ENCODE results near the gene HNF4A.
"Not testable (repeated sequence)": the region's sequence is repeated elsewhere in the genome, so short reads cannot be mapped to it uniquely, and the experiment has no call there.

The HNF4A gene

DNA sequence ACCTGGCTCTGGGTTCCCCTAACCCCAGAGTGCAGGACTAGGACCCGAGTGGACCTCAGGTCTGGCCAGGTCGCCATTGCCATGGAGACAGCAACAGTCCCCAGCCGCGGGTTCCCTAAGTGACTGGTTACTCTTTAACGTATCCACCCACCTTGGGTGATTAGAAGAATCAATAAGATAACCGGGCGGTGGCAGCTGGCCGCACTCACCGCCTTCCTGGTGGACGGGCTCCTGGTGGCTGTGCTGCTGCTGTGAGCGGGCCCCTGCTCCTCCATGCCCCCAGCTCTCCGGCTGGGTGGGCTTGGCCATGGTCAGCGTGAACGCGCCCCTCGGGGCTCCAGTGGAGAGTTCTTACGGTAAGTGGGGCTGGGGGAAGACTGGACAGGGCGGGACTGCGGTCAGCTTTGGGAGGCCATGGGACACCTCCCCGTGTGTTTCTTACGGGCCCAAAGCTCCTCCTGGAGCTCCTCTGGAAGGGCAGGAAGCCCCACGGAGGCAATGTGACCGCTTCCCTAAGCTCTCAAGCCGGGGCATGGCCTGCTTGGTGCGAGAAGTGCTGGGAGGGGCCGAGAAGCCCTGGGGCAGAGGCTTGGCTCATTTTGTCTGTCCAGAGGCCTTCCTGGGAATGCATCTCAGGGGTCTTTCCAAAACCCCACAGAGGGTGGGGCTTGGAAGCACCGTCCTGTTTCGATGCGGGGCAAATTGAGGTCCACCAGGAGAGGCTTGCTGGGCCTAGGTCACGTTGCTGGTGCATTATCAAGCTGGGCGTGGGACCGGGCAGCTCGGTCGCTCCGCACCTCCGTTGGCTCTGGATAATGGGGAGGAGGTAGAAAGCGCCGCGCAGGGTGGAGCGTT is at the start of gene HNF4A:
HNF4A (plus strand) TSS at position 202 of the 855 bp plus-strand sequence; CDS start at position 308, 106 bp downstream.
- no peak for DNase-seq

DNA sequence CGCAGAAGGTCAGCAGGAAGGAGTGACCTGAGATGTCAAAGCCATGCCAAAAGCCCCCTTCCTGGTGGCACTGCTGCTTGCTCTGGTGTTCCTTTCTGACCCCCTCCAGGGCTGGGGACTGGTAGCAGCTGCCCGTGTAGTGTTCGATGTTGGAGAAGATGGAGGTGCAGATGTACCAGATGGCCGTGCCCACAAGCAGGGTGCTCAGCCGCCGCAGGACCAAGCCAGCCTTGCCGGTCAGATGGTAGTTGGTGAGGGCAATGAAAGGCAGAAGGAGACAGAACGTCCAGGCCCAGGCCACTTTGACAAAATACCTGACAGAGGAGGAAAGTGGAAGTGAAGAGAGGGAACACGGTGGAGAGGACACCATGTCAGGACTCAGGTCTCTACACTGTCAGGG is 48.6 kb upstream of the HNF4A start:
- DNase-seq, result no peak

DNA sequence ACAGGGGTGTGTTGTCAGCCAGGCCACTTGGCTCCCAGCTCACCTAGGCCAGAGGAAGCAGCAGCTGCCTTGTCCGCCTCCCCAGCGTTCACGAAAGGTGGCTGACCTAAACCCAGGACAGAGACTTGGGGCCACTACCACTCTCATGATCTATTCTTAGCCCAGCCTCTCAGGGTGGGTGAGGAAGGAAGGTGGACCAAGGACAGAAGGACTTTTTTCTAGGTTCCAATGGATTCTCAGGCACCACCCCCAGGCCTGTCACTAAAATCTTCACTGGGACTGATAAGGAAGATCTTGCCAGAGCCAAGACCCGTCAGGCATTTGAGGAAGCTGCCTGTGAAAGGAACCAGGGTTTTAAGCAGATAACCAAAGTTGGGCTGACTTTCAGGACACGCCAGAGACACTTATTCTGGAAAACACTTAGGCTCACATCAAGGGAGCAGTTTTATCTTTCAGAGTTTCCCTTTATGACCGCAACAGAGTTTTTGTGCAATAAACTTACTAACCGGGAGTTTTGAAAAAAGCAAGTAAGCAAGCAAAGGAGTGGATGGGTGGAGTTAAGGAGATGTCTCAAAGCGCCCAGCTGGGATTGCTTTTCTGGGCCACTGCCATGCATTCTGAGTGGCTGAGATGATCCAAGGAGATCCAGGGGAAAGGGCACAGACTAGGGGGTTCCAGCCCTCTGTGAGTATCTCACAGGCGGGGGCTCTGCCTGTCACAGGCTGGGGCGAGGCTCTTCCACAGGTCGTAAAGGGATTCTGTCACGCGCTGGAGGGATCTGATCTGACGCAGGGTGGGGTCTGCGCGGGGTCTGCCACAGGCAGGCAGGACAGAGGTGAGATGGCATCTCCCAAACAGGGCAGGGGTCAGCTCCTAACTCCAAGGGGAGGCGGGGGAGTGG is 45.5 kb upstream of the HNF4A start:
- DNase-seq, result no peak

DNA sequence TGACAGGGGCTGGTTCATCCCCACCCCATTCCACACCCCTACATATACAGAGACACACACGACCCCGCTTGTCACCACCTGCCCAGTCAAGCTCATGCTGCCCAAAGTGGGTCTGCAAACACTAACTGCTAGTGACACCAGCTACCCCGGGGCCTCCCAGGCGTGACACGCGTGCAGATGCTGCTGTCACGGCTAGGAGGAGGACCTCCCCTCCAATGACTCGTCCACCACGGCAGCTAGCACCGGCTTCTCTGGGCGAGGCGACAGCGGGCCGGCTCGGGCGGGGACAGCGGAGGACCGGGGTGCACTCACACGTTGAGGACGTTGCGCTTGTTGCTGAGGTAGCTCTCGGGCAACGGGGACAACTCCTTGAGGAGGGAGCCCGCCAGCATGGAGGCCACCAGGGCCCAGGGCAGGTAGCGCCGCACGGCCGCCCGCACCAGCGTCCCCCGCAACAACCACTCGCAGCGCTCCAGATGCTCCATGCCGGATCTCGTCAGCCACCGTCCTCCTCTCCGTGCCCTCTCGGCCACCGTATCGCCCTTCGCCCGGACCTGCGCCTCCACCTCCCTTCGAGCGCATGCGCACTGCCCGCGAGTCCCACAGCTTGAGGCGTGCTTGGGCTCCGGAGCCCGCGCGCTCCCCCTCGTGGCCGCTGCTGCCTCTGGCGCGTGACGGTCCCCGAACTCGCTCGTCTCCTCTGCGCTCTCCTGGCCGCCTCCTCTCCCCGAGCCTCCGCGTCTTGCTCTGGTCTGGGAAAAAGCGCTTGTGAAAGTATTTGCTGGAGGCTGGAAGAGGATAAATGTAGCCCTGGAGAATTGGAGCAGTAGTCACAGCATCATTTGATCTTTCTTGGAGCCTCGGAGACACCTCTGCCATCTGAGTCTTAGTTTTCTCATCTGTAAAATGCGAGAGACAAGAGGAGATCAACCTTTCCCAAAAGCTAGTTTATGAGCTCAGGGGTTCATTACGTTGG is 44.5 kb upstream of the HNF4A start, which contains the start of gene FITM2:
FITM2 (minus strand) TSS at position 539 of the 976 bp plus-strand sequence; CDS start at position 485, 54 bp downstream.
- DNase-seq, result peak; percentile 99

DNA sequence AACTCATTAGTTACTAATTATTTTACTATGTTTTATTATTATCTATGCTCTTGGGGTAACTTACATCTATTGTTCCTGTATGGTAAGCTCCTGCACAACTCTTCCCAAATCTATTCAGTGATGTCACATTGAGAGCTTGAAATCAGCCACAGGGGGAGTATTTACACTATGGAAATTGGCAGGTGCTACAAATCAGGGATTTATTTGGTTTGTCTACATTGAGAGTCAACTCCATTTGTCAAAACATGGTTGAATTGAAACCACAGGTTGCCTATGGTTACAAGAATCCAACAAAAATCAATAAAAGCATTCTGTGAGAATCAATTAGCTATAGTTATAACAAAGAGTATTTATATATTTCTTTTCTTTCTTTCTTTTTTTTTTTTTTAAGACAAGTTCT is 40.6 kb upstream of the HNF4A start:
- no peak for DNase-seq

DNA sequence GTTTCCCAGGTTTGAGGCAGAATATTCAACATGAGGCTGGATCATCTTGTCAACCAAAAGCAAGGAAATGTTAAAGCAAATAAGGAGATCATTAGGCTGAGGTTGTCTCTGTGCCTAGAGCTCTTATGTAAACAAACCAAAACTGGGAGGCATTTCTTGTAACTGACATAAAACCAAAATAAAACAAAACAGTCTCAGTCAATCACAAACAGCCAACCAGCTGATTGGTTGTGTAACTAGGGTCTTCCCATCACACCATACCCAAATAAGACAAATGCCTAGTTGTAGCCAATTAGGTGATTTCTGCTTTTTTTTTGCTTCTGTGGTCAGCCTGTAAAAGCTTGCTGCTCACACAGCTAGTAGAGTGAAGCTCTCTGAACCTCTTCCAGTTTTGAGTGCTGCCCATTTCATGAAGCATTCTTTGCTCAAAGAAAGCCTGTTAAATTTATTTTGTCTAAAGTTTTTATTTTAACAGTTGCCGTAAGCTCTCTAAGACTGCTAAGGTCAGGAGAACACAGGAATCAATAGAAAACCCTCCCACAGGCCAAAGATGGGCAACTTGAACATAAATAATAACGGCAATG is 35.6 kb upstream of the HNF4A start:
- no peak for DNase-seq

DNA sequence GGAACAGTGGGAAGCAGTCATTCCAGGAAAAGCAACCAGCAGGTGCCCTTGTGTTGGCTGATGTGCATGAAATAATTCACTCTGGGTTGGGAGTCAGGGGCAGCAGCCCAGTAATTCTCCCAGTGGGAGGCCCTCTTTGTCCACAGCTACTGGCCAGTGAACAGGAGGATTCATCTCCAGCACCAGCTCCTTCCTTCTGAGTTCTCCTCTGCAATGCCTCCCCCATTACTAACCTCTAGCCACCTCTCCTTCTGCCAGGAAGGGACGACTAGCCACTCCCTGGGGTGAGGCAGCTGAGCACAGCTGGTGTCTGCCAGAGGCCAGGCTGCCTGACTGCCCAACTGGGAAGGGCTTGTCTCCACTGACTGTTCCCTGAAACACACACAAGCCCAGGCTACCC is 31.2 kb upstream of the HNF4A start:
- no peak for DNase-seq

DNA sequence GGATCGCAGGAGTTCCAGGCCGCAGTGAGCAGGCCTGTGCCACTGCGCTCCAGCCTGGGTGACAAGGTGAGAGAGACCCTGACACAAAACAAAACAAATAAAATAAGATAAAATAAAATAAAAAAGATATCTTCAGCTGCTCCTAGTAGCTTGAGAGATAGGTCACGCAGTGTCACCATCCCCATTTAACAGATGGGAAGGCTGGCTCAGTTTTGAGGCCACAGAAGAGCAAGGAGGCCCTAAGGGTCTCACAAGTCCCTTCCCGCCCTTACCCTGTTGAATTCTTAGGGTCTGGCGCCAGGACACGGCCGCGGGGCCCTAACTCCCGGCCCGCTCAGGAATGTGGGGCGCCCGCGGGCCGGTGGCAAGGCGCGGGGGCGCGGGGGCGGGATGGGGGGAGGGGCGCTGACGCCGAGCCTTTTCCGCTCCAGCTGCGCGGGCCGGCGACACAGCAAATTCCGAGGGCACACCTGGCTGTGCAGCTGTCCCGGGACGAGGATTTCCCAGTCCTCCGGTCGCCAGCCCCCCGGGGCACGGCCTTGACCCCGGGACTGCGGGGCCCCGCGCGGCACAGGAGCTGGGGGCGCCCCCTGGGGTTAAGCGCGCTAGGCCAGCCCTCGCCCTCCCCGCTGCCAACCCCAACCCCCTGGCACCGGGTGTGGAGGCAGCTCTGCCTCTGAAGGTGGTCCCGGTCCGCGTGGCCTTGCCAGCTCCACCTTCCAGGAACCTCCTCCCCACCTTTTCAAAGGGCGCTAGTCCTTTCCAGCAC is 28.9 kb upstream of the HNF4A start:
- DNase-seq, result peak; percentile 39

DNA sequence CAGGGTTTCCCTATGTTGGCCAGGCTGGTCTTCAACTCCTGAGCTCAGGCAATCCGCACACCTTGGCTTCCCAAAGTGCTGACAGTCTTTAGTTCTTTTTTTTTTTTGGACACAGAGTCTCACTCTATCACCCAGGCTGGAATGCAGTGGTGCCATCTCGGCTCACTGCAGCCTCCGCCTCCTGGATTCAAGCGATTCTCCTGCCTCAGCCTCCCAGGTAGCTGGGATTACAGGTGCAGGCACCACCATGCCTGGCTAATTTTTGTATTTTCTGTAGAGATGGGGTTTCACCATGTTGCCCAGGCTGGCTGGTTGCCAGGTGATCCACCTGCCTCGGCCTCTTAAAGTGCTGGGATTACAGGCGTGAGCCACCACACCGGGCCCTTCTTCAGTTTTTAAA is 27.8 kb upstream of the HNF4A start:
- DNase-seq, result not testable (repeated sequence)

DNA sequence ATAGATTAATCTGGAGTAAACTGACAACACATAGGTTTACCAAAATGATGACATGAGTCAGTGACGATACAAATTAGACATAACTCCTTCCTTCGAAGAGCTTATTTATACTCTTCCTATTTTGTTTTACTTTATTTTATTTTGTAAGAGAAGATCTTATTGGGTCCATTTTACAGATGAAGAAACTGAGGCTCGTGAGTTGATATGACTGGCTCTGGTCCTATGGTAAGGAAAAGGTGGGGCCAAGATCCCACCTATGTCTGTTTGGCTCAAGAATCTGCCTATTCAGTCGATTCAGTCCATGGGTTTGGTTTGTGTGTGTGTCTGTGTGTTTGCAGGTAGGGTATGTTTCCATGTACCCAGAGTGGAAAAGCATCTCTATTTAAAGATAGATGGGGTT is 27.1 kb upstream of the HNF4A start:
- DNase-seq, result no peak

DNA sequence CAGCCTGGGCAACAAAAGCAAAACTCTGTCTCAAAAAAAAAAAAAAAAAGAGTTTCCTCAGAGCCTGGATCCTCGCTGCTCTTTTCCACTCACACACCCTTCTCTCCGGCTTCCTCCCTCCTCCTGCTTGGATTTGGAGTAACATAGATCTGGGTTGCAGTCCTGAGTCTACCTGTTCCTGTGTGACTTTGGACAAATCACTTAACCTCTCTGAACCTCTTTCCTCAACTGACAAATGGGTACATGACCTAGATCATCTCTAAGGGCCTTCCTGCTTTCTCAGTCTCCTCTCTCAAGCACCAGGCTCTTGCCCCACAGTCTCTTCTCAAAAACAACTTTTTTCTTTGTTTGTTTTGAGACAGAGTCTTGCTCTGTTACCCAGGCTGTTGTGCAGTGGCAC is 24.3 kb upstream of the HNF4A start:
- no peak for DNase-seq

DNA sequence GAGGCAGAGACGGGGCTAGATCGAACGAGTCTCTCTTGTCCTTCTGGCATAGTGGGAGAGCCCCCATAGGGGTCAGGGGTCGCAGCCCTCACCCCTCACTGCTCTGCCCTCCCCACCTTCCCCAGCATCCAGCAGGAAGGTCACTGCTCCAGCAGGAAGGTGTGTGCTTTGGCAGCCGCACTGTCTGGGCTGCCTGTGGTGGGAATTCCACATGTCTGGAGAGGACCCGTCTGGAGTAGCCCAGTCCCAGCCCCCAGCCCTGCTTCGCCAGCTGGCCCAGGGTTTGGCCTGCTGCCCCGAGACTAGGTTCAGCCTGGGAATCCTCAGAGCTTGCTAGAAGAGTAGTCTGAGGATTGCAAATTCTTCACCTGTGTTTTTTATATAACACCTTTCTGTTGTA is 21.2 kb upstream of the HNF4A start:
- DNase-seq, result no peak

DNA sequence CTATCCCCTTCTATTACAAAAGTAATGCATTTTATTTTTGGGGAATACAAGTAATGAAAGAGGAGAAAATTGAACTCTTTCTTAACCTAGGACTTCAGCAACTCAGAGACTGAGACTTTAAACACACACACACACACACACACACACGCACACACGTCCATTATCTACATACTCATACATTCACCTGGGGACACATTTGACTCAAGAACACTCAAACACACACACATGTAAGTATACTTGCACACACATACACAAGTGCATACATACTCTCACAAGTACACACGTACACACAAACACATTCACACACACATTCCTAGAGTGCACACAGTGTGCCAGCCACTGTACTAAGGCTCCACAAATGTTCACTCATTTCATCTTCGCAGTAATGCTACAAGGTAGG is 20.8 kb upstream of the HNF4A start:
- DNase-seq, result no peak

DNA sequence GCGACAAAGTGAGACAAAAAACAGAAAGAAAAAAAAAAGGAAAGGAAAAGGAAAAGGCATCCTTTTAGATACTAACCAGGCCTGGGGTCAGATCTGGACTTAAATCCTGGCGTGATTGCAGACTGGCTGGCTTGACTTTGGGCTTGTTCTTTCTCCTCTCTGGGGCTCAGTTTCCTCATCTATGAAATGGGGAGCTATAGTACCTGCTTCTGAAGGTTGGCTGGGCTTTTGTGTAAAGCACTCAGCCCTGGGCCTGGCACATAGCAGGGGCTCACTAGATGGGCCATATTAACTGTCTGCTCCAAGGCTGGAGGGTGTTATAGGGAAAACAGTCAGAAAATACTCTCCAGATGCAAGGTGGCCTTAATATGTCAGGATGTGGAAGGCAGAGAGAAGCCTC is 19.8 kb upstream of the HNF4A start:
- no peak for DNase-seq

DNA sequence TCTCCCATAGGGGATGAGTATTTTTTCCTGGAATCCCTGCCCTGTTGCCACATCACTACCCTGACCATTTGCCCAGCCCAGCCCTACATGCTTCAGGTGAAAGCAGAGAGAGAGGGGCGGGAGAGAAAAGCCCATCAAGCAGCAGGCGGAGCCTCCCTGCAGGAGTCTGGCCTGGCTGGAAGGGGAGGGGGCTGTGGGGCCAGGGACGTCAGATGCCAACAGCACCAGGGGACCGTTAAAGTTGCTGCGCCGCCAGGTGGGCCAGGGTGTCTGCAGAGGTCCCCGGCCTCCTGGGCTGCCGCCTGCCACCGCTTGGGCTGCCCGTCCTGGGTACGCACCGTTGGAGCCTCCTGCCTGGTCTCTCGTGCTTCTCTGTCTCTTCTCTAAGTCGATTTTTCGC is 19.4 kb upstream of the HNF4A start:
- DNase-seq, result no peak

DNA sequence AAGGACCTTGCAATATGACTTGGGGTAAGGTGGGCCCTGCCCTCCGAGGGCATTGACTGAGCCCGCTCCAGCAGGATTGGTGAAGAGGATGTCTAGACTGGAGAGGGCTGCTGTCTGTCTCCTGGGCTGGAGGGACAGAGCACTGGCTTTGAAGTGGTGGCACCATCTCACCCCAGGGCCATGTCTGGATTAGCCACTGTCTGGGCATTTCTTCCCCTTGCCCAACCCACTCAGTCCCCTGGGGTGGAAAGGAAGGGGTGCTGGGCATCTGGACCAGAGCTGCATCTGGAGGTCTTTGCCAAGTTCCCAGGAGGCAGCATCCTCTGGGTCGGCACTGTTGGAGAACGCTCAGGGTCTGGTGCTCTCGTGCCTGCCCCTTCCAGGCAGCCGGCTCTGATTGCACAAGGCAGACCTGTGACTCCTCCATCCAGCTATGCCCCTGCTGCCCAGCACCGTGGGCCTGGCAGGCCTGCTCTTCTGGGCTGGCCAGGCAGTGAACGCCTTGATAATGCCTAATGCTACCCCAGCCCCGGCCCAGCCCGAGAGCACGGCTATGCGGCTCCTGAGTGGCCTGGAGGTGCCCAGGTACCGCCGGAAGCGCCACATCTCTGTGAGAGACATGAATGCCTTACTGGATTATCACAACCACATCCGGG is 18.6 kb upstream of the HNF4A start, which contains the start of gene R3HDML:
R3HDML (plus strand) TSS at position 319 of the 656 bp plus-strand sequence; CDS start at position 434, 115 bp downstream.
- DNase-seq, result no peak

DNA sequence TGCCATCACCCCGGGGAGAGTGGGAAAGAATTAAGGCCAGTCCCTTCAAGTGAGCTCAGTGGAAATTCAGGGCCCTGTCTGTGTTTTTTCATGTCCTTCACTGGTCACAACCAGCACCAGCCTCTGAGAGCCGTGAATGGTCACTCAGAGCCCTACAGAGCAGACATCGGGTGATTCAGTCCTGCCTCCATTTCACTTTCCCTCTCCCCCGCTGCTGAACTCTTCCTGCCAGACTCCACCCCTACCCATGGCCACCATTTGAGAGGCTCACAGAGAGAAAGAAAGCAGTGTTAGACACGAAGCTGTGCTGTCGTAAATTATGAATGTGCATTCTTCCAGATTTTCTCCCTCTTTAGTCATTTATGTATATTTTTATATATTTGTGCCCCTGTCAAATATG is 13.3 kb upstream of the HNF4A start:
- no peak for DNase-seq

DNA sequence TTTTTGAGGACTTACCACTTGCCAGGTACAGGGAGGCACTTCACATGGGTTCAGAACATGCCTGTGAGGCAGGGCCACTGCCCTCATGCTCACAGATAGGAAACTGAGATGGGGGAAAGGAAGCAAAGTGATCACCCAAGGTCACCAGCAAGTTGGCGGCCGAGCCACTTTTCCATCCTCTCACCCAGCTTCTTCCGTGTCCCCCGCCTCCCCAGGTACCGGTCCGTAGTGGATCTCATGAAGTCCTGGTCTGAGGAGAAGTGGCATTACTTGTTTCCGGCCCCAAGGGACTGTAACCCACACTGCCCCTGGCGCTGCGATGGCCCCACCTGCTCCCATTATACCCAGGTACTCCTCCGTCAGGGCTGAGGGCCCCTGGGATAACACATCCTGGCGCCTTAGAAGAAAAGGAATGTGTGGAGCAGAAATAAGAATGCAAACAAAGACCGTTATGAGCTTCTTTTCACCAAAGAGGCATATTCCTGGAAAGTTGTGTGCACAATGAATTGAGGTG is 12.3 kb upstream of the HNF4A start:
- no peak for DNase-seq

DNA sequence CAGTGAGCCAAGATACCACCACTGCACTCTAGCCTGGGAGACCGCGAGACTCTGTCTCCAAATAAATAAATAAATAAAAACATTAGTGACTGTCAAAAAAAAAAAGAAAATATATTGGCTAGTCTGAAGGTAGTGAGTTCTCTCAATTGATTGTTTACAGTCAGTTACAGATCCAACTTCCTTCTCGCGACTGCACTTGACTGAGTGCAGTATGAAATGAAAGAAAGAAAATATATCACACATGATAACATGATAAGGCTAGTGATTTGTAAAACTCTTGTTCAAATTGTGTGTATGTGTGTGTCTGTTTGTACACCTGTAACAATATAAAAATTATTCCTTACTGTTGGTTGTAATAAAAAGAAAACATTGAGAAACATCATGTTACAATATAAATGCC is 10.8 kb upstream of the HNF4A start:
- DNase-seq, result no peak

DNA sequence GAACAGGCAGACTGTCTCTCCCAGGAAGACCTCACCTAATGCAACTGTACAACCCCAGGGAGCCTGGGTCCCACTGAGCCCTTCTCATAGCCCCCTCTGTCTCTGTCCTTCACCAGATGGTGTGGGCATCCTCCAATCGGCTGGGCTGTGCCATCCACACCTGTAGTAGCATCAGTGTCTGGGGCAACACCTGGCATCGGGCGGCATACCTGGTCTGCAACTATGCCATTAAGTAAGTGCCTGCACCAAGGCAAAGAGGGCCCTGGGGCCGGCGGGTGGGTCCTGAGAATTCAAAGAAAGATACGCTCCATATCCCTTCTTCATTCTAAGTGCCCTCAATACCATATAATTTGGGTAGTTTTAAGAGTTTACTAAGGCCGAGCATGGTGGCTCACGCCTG is 10.4 kb upstream of the HNF4A start:
- no peak for DNase-seq

Data from stimulated activated CD4-positive, alpha-beta T cell treated with anti-CD3 and anti-CD28 coated beads, Interleukin-12 subunit alpha, Interleukin-12 subunit beta, amount 100 ng/mL, for 4 hours (primary cell).